ENCODE measurements around the gene TMC1.

TMC1 gene

GRCh38 chr9:72680593-72681282 lies 159.3 kb downstream of the TMC1 start:
- DNase-seq (ENCODE audit: insufficient read length, low spot score) (no peak), FAIRE-seq (no peak)
- no peak for TF ChIP-seq CTCF (IDR thresholded peaks at IDR 0.05; ENCODE audit: insufficient read depth, missing control alignments)

GRCh38 chr9:72681283-72681630 lies 159.8 kb downstream of the TMC1 start:
- no peak for TF ChIP-seq CTCF (IDR thresholded peaks at IDR 0.05; ENCODE audit: insufficient read depth, missing control alignments)
- FAIRE-seq (no peak), DNase-seq (ENCODE audit: insufficient read length, low spot score) (no peak)

GRCh38 chr9:72684615-72685014 lies 163.2 kb downstream of the TMC1 start:
- no peak for FAIRE-seq
- DNase-seq (ENCODE audit: insufficient read length, low spot score): no peak
- TF ChIP-seq CTCF (IDR thresholded peaks at IDR 0.05; ENCODE audit: insufficient read depth, missing control alignments): no peak

GRCh38 chr9:72685911-72686310 lies 164.5 kb downstream of the TMC1 start:
- no peak for TF ChIP-seq CTCF (IDR thresholded peaks at IDR 0.05; ENCODE audit: insufficient read depth, missing control alignments)
- DNase-seq (ENCODE audit: insufficient read length, low spot score): no peak
- FAIRE-seq: no peak

- DNase-seq (ENCODE audit: insufficient read length, low spot score): no peak
- TF ChIP-seq CTCF (IDR thresholded peaks at IDR 0.05; ENCODE audit: insufficient read depth, missing control alignments): no peak
- FAIRE-seq: no peak
Measured at GRCh38 chr9:72687331-72687730, 165.9 kb downstream of the TMC1 start.

- no peak for DNase-seq (ENCODE audit: insufficient read length, low spot score)
- no peak for FAIRE-seq
- TF ChIP-seq CTCF (IDR thresholded peaks at IDR 0.05; ENCODE audit: insufficient read depth, missing control alignments): no peak
Measured at GRCh38 chr9:72691671-72692070, 170.3 kb downstream of the TMC1 start.

- TF ChIP-seq CTCF (IDR thresholded peaks at IDR 0.05; ENCODE audit: insufficient read depth, missing control alignments): no peak
- no peak for DNase-seq (ENCODE audit: insufficient read length, low spot score)
- FAIRE-seq: no peak
Measured at GRCh38 chr9:72695365-72695764, 174.0 kb downstream of the TMC1 start.

Data from D721Med (cell line).